GM12872 (cell line): ENCODE results near the gene TPP1.

Experiments used
- CTCF ChIP-seq: IDR thresholded peaks from 3 replicates; pipeline ENCODE4 v1.5.1; 2011; ENCODE audit warnings: low read depth, mild to moderate bottlenecking, low read length, moderate library complexity; ENCODE audit not compliant: insufficient read depth

Gene TPP1

GRCh38 chr11:6658647-6659046, 39.4 kb upstream of the TPP1 start:
- no peak for TF ChIP-seq CTCF

- TF ChIP-seq CTCF, result no peak
Measured at GRCh38 chr11:6657346-6657745, 38.1 kb upstream of the TPP1 start.

GRCh38 chr11:6656936-6657335, 37.7 kb upstream of the TPP1 start:
- TF ChIP-seq CTCF, result no peak

- no peak for TF ChIP-seq CTCF
Measured at GRCh38 chr11:6656584-6656915, 37.3 kb upstream of the TPP1 start.

- no peak for TF ChIP-seq CTCF
Measured at GRCh38 chr11:6655790-6656583, 36.8 kb upstream of the TPP1 start, which contains the start of gene DCHS1. TSS of gene DCHS1 (minus strand) at chr11:6655809. CDS start at chr11:6641613, 14,196 bp downstream.

GRCh38 chr11:6655020-6655789, 36.0 kb upstream of the TPP1 start:
- no peak for TF ChIP-seq CTCF

- no peak for TF ChIP-seq CTCF
Measured at GRCh38 chr11:6654281-6655019, 35.2 kb upstream of the TPP1 start.
